Measurements from ENCODE around the gene UAP1.

DNA sequence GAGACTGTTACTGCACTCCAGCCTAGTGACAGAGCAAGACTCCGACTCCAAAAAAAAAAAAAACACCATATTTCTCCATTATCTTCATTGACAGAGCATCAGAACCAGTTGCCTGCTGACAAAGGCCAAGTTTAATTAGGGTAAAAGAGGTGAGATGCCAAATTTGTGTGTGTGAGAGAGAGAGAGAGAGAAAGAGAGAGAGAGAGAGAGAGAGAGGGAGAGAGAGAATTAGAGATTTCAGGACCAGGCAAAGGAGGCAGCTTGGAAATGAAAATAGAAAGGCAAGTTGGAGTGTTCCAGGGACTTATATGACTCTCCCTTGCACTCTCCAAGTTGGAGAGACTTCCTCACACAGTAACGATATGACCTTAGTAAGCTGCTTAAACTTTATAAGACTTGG lies 24.3 kb upstream of the UAP1 start:
- TF ChIP-seq POLR2A (IDR thresholded peaks at IDR 0.05): no peak
- TF ChIP-seq, protein P1, sequence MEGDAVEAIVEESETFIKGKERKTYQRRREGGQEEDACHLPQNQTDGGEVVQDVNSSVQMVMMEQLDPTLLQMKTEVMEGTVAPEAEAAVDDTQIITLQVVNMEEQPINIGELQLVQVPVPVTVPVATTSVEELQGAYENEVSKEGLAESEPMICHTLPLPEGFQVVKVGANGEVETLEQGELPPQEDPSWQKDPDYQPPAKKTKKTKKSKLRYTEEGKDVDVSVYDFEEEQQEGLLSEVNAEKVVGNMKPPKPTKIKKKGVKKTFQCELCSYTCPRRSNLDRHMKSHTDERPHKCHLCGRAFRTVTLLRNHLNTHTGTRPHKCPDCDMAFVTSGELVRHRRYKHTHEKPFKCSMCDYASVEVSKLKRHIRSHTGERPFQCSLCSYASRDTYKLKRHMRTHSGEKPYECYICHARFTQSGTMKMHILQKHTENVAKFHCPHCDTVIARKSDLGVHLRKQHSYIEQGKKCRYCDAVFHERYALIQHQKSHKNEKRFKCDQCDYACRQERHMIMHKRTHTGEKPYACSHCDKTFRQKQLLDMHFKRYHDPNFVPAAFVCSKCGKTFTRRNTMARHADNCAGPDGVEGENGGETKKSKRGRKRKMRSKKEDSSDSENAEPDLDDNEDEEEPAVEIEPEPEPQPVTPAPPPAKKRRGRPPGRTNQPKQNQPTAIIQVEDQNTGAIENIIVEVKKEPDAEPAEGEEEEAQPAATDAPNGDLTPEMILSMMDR (IDR thresholded peaks at IDR 0.05): no peak

Data from right lobe of liver (tissue), 4 donors.